ENCODE data around the gene ZNF579. TPM values are rescaled to one million over a fixed set of nuclear protein-coding genes. Genes with fewer than 3 reads are reported as not detected.

Gene ZNF579
- total and polyA plus RNA-seq, 12 donors: 7.1 to 23.8 (median 10.4) TPM

GRCh38 chr19:55605637-55606470, 25.2 kb upstream of the ZNF579 start, which contains the start of gene ZNF865:
Gene ZNF865, plus strand, starts transcription at chr19:55605647. Its CDS starts 7,972 bp downstream, at chr19:55613619.
- 0 to 1% methylated on average over 35 to 44 of the region's 44 CpGs for WGBS, 2 donors
- Histone ChIP-seq H3K4me1 (peaks cover under 1 to 52% (median 32%) of the 10 kb centered on the region in 9 donors), H3K4me3 (peak within 1 kb of the TSS; percentile 51 to 85 (median 77)), H3K27ac (peak within 1 kb of the TSS; percentile 84 to 98 (median 96)), H3K36me3 (peaks cover 0 to 48% (median 7%) of the 10 kb centered on the region in 9 donors), H3K27me3 (no peaks in the 10 kb centered on the region), H3K9me3 (peaks cover 0 to 4% (median 0%) of the 10 kb centered on the region in 11 donors)
- ATAC-seq (peak; percentile 18 to 51 (median 38)), DNase-seq (peak; percentile 63 to 82)
- peak; percentile 36 to 81 (median 63) for TF ChIP-seq CTCF (IDR thresholded peaks at IDR 0.05)
- intact Hi-C loops (cut with DNase I): loop anchor here in 7 of 10 donors (1.0 to 10.0 kb wide), 5 partner anchors 19 to 91 kb away; partner anchors contain the start of gene ZNF784 (in 1 of the 7)

GRCh38 chr19:55605207-55605636, 24.6 kb upstream of the ZNF579 start:
- intact Hi-C loops (cut with DNase I): loop anchor here in 4 of 10 donors (1.0 to 10.0 kb wide), 3 partner anchors 88 to 90 kb away; no protein-coding TSS in a partner anchor
- H3K4me1 ChIP-seq: peaks cover 4 to 49% (median 30%) of the 10 kb centered on the region in 9 donors
- ATAC-seq (peak; percentile 86 to 93 (median 89)), DNase-seq (peak; percentile 98)
- peaks cover 0 to 4% (median 0%) of the 10 kb centered on the region in 11 donors for H3K9me3 ChIP-seq
- WGBS, 2 donors: 0 to 1% methylated on average over 32 to 41 of the region's 43 CpGs
- no peaks in the 10 kb centered on the region for H3K27me3 ChIP-seq
- peak overlapping the region; percentile 84 to 98 (median 96) for H3K27ac ChIP-seq
- peak overlapping the region; percentile 51 to 85 (median 77) for H3K4me3 ChIP-seq
- H3K36me3 ChIP-seq: peaks cover 0 to 41% (median 7%) of the 10 kb centered on the region in 9 donors
- no peak for TF ChIP-seq CTCF (IDR thresholded peaks at IDR 0.05)

GRCh38 chr19:55603581-55604292, 23.1 kb upstream of the ZNF579 start:
- peak overlapping the region in 5 of 10 donors; percentile 74 to 85 (median 83) for H3K4me3 ChIP-seq
- WGBS, 2 donors: 74 to 75% methylated on average over 22 of the region's 22 CpGs
- H3K27ac ChIP-seq: peak overlapping the region in 7 of 10 donors; percentile 95 to 98 (median 96)
- ATAC-seq (no peak), DNase-seq (no peak)
- no peaks in the 10 kb centered on the region for H3K9me3 ChIP-seq
- H3K27me3 ChIP-seq: no peaks in the 10 kb centered on the region
- H3K36me3 ChIP-seq: peaks cover 0 to 26% (median 0%) of the 10 kb centered on the region in 9 donors
- peaks cover 4 to 51% (median 31%) of the 10 kb centered on the region in 9 donors for H3K4me1 ChIP-seq
- no peak for TF ChIP-seq CTCF (IDR thresholded peaks at IDR 0.05)
- intact Hi-C loops (cut with DNase I): loop anchor here in 1 of 10 donors (10.0 kb wide), 1 partner anchor 89 kb away; no protein-coding TSS in a partner anchor

- DNase-seq (no peak), ATAC-seq (no peak)
- no peaks in the 10 kb centered on the region for H3K27me3 ChIP-seq
- no peak overlapping the region for H3K4me3 ChIP-seq
- H3K27ac ChIP-seq: no peak overlapping the region
- no peak for TF ChIP-seq CTCF (IDR thresholded peaks at IDR 0.05)
- H3K36me3 ChIP-seq: peaks cover 0 to 22% (median 0%) of the 10 kb centered on the region in 9 donors
- WGBS, 2 donors: 91 to 92% methylated on average over 21 of the region's 21 CpGs
- no peaks in the 10 kb centered on the region for H3K9me3 ChIP-seq
- intact Hi-C loops (cut with DNase I): loop anchor here in 1 of 10 donors (10.0 kb wide), 1 partner anchor 88 kb away; no protein-coding TSS in a partner anchor
- H3K4me1 ChIP-seq: peaks cover 4 to 55% (median 37%) of the 10 kb centered on the region in 9 donors
Observed at GRCh38 chr19:55603115-55603514, 22.5 kb upstream of the ZNF579 start.
